ENCODE measurements around the gene OBSL1.

Gene OBSL1

DNA sequence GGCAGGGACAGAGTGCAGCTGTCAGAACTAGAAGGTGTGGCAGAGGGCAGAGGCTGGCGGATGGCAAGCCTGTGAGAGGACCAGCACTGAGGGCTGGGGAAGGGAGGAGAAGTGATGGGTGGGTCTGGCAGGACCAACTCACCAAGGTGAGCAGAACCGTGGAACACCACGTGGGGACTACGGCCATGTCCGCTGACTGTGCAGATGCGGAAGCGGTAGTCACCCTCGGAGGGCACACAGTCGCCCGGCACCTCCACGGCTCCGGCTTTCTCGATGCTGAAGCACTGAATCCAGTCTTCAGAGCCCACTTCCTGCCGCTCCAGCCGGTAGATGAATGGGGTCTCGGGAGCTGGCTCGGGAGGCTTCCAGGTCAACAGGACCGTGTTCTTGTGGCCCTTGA is 4.2 kb downstream of the OBSL1 start:
- Histone ChIP-seq H3K27me3 (replicated peaks) (no peaks in the 10 kb centered on the region), H3K4me3 (ENCODE audit: low read depth, low read length) (no peak overlapping the region), H3K36me3 (replicated peaks) (no peaks in the 10 kb centered on the region), H3K27ac (no peak overlapping the region)
- TF ChIP-seq, protein P1, sequence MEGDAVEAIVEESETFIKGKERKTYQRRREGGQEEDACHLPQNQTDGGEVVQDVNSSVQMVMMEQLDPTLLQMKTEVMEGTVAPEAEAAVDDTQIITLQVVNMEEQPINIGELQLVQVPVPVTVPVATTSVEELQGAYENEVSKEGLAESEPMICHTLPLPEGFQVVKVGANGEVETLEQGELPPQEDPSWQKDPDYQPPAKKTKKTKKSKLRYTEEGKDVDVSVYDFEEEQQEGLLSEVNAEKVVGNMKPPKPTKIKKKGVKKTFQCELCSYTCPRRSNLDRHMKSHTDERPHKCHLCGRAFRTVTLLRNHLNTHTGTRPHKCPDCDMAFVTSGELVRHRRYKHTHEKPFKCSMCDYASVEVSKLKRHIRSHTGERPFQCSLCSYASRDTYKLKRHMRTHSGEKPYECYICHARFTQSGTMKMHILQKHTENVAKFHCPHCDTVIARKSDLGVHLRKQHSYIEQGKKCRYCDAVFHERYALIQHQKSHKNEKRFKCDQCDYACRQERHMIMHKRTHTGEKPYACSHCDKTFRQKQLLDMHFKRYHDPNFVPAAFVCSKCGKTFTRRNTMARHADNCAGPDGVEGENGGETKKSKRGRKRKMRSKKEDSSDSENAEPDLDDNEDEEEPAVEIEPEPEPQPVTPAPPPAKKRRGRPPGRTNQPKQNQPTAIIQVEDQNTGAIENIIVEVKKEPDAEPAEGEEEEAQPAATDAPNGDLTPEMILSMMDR (IDR thresholded peaks at IDR 0.05; ENCODE audit: low read depth, low read length, missing control alignments) = no peak
- in situ Hi-C loops (cut with HindIII; ENCODE audit: low pct_ligation_motif_present, low sequenced_read_pairs) = no loop called here
- no peak for DNase-seq

DNA sequence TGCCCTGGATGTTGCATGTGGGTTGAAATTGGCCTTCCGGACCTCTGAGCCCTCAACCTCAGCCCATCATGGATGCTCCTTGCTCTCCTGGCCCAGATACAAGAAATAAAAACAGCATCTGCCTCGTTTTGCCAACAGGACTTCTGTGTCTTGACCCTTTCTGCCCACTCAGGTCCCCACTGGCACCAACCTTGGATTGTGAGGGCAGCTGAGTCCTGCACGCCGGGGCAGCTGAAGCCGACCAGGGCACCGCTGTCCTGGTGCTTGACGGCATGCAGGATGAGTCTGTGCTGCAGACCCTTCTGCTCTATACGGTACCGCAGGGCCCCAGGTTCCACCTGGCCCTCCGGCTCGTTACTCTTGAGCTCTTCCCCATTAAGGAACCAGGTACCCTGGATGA is 4.7 kb downstream of the OBSL1 start:
- no peak for DNase-seq
- H3K4me3 ChIP-seq (ENCODE audit: low read depth, low read length) = no peak overlapping the region
- no peaks in the 10 kb centered on the region for H3K27me3 ChIP-seq (replicated peaks)
- TF ChIP-seq, protein P1 (IDR thresholded peaks at IDR 0.05; ENCODE audit: low read depth, low read length, missing control alignments) = no peak
- H3K36me3 ChIP-seq (replicated peaks) = no peaks in the 10 kb centered on the region
- no peak overlapping the region for H3K27ac ChIP-seq
- in situ Hi-C loops (cut with HindIII; ENCODE audit: low pct_ligation_motif_present, low sequenced_read_pairs) = no loop called here

DNA sequence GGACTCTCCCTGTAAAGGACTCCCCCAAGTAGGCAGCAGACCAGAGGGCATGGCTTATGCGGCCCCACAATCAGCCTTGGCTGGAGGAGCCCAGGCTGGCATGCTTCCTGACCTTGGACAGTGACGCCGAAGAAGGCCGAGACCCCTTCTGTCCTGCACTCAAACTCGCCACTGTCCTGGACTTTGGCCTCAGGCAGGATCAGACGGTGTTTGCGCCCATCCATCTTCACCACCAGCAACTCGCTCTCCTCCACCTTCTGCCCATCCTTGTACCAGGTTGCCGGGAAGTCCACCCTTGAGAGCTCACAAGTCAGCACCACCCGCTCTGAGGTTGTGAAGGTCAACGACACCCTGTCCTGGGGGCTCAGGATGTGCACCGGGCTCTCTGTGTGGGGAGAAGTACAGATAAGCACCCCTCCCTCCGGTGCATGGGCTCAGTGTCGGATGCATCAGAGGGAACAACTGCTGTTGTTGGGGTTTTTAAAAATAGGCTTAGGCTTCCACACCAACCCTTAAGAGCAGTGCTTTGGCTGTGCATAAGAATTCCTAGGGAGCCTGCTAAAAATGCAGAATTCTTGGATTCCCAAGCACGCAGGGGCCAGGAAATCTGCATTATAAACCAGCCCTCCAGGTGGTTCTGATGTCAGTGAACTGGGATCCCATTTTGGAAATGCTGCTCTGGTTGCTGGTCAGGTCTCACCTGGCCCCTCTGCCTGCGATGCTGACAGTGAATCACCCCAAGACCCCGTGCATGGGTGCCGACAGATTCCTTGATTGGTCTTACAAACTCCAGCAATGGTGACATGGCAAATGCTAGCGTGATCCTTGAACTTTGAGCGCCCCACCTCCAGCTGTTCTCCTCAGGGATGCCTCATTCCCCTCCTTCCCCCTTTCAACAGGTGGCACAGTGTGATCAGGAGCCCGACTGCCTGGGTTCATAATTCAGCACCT is 5.9 kb downstream of the OBSL1 start:
- Histone ChIP-seq H3K27me3 (replicated peaks) (no peaks in the 10 kb centered on the region), H3K36me3 (replicated peaks) (no peaks in the 10 kb centered on the region), H3K4me3 (ENCODE audit: low read depth, low read length) (no peak overlapping the region), H3K27ac (no peak overlapping the region)
- no peak for DNase-seq
- TF ChIP-seq, protein P1 (IDR thresholded peaks at IDR 0.05; ENCODE audit: low read depth, low read length, missing control alignments) = no peak
- in situ Hi-C loops (cut with HindIII; ENCODE audit: low pct_ligation_motif_present, low sequenced_read_pairs) = no loop called here

- no peaks in the 10 kb centered on the region for H3K36me3 ChIP-seq (replicated peaks)
- TF ChIP-seq, protein P1 (IDR thresholded peaks at IDR 0.05; ENCODE audit: low read depth, low read length, missing control alignments) = no peak
- H3K4me3 ChIP-seq (ENCODE audit: low read depth, low read length) = no peak overlapping the region
- no peak for DNase-seq
- H3K27ac ChIP-seq = no peak overlapping the region
- in situ Hi-C loops (cut with HindIII; ENCODE audit: low pct_ligation_motif_present, low sequenced_read_pairs) = no loop called here
- no peaks in the 10 kb centered on the region for H3K27me3 ChIP-seq (replicated peaks)
Observed at GRCh38 chr2:219563271-219563928, 7.9 kb downstream of the OBSL1 start.

DNA sequence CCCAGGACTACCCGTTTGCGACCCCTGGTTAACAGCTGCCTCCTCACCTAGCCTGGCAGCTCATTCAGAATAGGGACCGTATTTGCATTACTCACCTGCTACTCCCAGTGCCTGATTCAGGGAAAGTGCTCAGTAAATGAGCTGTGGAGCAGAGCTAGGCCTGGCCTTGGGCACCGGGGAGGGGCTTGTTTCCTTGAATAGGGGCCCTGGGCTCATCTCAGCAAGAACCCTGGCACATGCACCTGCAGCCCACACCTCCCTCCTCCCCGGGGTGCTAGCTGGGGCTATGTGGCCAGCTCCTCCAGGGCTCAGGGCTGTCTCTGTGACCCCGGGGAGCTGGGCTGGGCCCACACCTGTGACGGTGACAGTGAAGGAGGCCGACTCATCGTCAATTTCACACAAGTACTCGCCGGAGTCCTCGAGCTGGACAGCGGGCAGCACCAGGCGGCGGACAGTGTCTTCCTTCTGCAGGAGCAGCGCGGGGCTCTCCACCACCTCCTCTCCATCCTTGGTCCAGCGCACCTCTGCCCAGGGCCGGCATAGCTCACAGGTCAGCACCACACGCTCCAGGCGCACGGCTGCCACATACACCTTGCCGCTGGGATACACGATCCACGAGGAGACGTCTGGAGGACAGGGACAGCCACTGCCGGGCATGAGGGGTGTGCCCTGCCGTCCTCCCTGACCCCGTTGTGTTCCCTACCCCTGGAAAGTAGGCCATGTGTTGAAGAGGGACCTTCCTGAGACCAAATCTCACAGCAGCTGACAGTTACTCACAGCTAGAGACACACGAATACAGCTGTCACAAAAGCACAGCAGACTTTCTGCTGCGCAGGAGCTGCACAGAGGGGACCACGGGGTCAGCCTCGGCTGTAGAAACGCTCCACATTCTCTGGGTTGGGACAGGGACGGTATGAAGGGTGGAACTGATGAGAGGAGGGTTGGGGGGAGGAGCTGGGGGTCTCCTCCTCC is 9.0 kb downstream of the OBSL1 start:
- in situ Hi-C loops (cut with HindIII; ENCODE audit: low pct_ligation_motif_present, low sequenced_read_pairs) = no loop called here
- Histone ChIP-seq H3K27me3 (replicated peaks) (no peaks in the 10 kb centered on the region), H3K4me3 (ENCODE audit: low read depth, low read length) (no peak overlapping the region), H3K36me3 (replicated peaks) (no peaks in the 10 kb centered on the region), H3K27ac (no peak overlapping the region)
- TF ChIP-seq, protein P1 (IDR thresholded peaks at IDR 0.05; ENCODE audit: low read depth, low read length, missing control alignments) = no peak
- no peak for DNase-seq

Measured in brain microvascular endothelial cell (primary cell).